ENCODE measurements around the gene PJA1. TPM values are rescaled to one million over a fixed set of nuclear protein-coding genes. Genes with fewer than 3 reads are reported as not detected.

Gene PJA1
- total RNA-seq, 2 donors from 2014 or later = 28.0 to 89.9 TPM

GRCh38 chrX:69124108-69124507, 41.1 kb downstream of the PJA1 start:
- Histone ChIP-seq H3K36me3 (no peaks in the 10 kb centered on the region), H3K4me1 (replicated peaks) (no peaks in the 10 kb centered on the region), H3K9me3 (no peaks in the 10 kb centered on the region), H3K27me3 (replicated peaks; ENCODE audit: insufficient read depth) (no peaks in the 10 kb centered on the region), H3K27ac (no peak overlapping the region), H3K4me3 (no peak overlapping the region)
- TF ChIP-seq POLR2AphosphoS5 (IDR thresholded peaks at IDR 0.05) = no peak
- TF ChIP-seq, protein P1, sequence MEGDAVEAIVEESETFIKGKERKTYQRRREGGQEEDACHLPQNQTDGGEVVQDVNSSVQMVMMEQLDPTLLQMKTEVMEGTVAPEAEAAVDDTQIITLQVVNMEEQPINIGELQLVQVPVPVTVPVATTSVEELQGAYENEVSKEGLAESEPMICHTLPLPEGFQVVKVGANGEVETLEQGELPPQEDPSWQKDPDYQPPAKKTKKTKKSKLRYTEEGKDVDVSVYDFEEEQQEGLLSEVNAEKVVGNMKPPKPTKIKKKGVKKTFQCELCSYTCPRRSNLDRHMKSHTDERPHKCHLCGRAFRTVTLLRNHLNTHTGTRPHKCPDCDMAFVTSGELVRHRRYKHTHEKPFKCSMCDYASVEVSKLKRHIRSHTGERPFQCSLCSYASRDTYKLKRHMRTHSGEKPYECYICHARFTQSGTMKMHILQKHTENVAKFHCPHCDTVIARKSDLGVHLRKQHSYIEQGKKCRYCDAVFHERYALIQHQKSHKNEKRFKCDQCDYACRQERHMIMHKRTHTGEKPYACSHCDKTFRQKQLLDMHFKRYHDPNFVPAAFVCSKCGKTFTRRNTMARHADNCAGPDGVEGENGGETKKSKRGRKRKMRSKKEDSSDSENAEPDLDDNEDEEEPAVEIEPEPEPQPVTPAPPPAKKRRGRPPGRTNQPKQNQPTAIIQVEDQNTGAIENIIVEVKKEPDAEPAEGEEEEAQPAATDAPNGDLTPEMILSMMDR (IDR thresholded peaks at IDR 0.05) = no peak
- TF ChIP-seq POLR2A (IDR thresholded peaks at IDR 0.05) = no peak
- DNase-seq (ENCODE audit: low spot score) = no peak
- intact Hi-C loops (cut with DNase I) = no loop called here
- WGBS = 92% methylated on average over 3 of the region's 3 CpGs

DNA sequence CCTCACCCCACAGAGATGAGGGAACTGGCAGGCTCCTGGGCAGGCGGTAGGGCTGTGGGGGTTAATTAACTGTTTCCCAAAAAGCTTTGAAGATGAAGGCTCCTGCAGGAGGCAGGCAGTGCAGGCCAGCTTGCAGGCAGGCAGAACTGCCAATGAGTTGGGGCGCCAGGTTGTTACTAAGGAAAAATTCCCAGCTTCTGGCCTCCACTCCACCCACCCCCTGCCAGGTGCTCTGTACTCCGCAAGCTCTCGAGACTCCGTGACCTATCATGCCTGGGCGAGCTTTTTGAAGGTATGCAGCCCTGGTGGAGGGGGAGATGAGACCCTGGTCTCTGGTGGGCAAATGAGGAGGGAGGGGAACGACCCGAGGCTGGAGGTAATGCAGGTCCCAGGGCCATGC, 41.8 kb downstream of the PJA1 start:
- TF ChIP-seq, protein P1 (IDR thresholded peaks at IDR 0.05) = no peak
- TF ChIP-seq POLR2AphosphoS5 (IDR thresholded peaks at IDR 0.05) (no peak), POLR2A (IDR thresholded peaks at IDR 0.05) (no peak)
- intact Hi-C loops (cut with DNase I) = no loop called here
- Histone ChIP-seq H3K27ac (no peak overlapping the region), H3K27me3 (replicated peaks; ENCODE audit: insufficient read depth) (no peaks in the 10 kb centered on the region), H3K4me3 (no peak overlapping the region), H3K9me3 (no peaks in the 10 kb centered on the region), H3K36me3 (no peaks in the 10 kb centered on the region), H3K4me1 (replicated peaks) (no peaks in the 10 kb centered on the region)
- DNase-seq (ENCODE audit: low spot score) = no peak
- WGBS = 46% methylated on average over 8 of the region's 8 CpGs

DNA sequence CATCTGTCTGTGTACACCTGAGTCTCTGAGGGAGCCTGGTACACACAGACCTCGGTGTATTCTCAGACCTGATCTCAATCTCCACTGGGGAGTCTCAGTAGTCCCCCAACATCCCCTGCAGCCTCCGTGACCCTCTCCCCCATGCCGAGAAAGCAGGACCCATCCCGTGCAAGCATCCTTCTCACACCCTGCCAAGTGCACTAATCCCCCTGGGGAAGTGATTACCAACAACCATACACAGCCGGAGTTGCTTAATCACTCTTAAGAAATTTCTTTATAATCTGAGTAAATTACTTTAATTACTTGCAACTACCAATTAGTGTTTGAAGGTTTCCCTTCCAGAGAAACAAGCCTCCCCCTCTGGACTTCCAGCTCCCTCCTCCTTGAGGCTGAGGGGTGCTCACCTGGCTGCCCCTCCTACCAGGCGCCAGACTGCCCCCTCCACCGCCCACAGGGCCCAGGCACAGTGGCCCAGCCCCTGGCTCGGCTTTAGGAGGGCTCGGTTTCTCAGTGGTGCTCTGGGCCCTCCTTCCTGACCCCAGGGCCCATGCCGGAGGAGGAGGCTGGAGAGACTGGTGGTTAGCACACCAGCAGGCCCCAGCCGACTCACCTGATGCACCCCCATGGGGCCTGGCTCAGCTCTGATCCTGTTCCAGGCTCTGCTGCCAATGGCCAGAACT, 43.8 kb downstream of the PJA1 start:
- H3K27me3 ChIP-seq (replicated peaks; ENCODE audit: insufficient read depth) = no peaks in the 10 kb centered on the region
- no peaks in the 10 kb centered on the region for H3K4me1 ChIP-seq (replicated peaks)
- 88% methylated on average over 6 of the region's 11 CpGs for WGBS
- DNase-seq (ENCODE audit: low spot score) = no peak
- H3K36me3 ChIP-seq = no peaks in the 10 kb centered on the region
- no peaks in the 10 kb centered on the region for H3K9me3 ChIP-seq
- TF ChIP-seq, protein P1 (IDR thresholded peaks at IDR 0.05) = no peak
- TF ChIP-seq POLR2A (IDR thresholded peaks at IDR 0.05) (no peak), POLR2AphosphoS5 (IDR thresholded peaks at IDR 0.05) (no peak)
- H3K4me3 ChIP-seq = no peak overlapping the region
- H3K27ac ChIP-seq = no peak overlapping the region
- intact Hi-C loops (cut with DNase I) = no loop called here

DNA sequence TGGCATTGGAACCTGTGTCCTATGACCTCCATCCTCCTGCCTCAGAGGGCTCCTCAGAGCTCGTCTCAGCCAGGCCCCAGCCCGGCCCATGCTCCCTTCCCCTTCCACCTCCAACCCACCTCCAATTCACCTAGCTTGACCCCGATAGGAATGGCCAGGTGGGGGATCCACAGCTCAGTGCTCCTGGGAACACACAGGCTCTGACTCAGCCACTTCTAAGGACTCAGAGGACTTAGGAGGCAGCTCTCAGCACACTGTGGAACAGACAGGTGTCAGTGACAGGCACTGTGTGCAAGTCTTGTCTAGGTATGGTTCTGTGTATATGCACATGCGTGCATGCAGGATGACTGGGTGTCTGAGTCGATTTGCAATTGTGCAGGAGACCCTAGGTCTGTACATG, 44.8 kb downstream of the PJA1 start:
- Histone ChIP-seq H3K9me3 (no peaks in the 10 kb centered on the region), H3K4me3 (no peak overlapping the region), H3K27ac (no peak overlapping the region), H3K4me1 (replicated peaks) (no peaks in the 10 kb centered on the region), H3K27me3 (replicated peaks; ENCODE audit: insufficient read depth) (no peaks in the 10 kb centered on the region), H3K36me3 (no peaks in the 10 kb centered on the region)
- no peak for DNase-seq (ENCODE audit: low spot score)
- intact Hi-C loops (cut with DNase I) = no loop called here
- no peak for TF ChIP-seq POLR2A (IDR thresholded peaks at IDR 0.05)
- no peak for TF ChIP-seq POLR2AphosphoS5 (IDR thresholded peaks at IDR 0.05)
- WGBS = 100% methylated on average over 3 of the region's 5 CpGs

DNA sequence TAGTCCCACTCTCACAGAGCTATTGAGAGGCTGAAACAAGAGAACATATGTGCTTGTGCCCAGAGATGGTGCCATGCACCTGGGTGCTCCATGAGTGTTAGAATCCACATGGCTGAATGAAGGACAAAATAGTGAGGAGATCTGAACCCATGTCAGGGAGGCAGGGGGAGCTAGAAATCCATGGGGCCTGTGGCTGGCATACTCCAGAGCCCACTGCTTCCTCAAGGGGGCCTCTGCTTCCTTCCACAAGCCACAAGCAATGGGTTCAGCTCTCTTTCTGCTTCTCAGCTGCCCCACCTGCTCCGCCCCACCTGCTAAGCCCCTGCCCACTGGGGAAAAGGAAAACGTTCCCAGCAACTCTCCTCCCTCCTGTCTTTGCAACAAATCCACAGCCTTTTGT, 46.1 kb downstream of the PJA1 start:
- no peak for DNase-seq (ENCODE audit: low spot score)
- H3K4me3 ChIP-seq = no peak overlapping the region
- no peaks in the 10 kb centered on the region for H3K27me3 ChIP-seq (replicated peaks; ENCODE audit: insufficient read depth)
- intact Hi-C loops (cut with DNase I) = no loop called here
- no peaks in the 10 kb centered on the region for H3K36me3 ChIP-seq
- TF ChIP-seq, protein P1 (IDR thresholded peaks at IDR 0.05) = no peak
- TF ChIP-seq POLR2A (IDR thresholded peaks at IDR 0.05) (no peak), POLR2AphosphoS5 (IDR thresholded peaks at IDR 0.05) (no peak)
- H3K9me3 ChIP-seq = no peaks in the 10 kb centered on the region
- no peak overlapping the region for H3K27ac ChIP-seq
- H3K4me1 ChIP-seq (replicated peaks) = no peaks in the 10 kb centered on the region
- 70% methylated on average over 2 of the region's 2 CpGs for WGBS

Data from prostate gland (tissue), 2 donors.